NCI-H2107 (cell line): Measurements from ENCODE around the gene GPATCH3.
"Not testable (repeated sequence)": the region's sequence is repeated elsewhere in the genome, so short reads cannot be mapped to it uniquely, and the experiment has no call there.

Experiments used
- DNase-seq: peaks from one replicate; lab custom pipeline; 2025; lab: John Stamatoyannopoulos, UW

Gene GPATCH3

DNA sequence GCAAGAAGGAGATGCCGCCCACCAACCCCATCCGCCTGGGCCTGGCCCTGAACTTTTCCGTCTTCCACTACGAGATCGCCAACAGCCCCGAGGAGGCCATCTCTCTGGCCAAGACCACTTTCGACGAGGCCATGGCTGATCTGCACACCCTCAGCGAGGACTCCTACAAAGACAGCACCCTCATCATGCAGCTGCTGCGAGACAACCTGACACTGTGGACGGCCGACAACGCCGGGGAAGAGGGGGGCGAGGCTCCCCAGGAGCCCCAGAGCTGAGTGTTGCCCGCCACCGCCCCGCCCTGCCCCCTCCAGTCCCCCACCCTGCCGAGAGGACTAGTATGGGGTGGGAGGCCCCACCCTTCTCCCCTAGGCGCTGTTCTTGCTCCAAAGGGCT, 36.6 kb downstream of the GPATCH3 start:
- DNase-seq: no peak

DNA sequence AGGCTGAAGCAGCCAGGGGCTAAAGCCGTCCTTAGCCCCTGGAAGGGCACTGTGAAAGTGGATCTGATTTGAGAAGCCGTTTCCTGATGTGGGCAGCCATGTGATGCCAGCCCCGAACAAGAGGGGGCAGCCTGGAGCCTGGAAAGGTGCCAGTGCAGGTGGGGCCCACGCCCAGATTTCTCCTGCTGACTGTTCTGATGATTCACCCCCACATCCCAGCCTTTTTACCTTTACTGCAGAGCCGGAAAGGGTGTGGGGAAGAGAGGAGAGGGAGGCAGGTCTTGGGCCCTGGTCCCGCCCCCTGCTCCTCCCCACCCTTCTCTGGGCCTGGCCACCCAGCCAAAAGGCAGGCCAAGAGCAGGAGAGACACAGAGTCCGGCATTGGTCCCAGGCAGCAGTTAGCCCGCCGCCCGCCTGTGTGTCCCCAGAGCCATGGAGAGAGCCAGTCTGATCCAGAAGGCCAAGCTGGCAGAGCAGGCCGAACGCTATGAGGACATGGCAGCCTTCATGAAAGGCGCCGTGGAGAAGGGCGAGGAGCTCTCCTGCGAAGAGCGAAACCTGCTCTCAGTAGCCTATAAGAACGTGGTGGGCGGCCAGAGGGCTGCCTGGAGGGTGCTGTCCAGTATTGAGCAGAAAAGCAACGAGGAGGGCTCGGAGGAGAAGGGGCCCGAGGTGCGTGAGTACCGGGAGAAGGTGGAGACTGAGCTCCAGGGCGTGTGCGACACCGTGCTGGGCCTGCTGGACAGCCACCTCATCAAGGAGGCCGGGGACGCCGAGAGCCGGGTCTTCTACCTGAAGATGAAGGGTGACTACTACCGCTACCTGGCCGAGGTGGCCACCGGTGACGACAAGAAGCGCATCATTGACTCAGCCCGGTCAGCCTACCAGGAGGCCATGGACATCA, 37.2 kb downstream of the GPATCH3 start, which contains the start of gene SFN:
Gene SFN, plus strand, starts transcription at position 369 of the 904 bp plus-strand sequence. Its CDS starts 64 bp downstream, at position 433.
- DNase-seq: peak; percentile 62

DNA sequence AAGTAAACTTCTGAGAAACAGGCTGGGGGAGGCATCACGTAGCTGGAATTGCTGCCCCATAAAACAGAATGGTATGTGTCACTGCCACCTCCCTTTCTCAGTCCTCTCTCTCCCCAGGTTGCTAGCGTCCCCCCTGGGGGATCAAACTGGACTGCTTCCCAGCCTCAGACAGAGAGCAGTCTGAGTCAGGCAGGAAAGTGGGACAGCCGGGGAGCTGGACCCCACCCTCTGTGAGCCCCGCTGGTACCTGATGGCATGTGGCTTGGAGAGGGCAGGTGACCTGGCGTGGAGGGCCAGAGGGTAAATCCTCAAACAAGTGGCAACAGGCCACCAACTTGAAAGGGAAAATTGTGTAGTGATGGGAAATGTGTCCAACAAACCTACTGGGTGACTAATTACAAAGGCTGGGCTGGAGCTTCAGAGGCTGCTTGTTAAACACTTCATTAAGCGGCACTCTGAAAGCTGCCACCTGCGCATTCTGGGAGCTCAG, 38.3 kb downstream of the GPATCH3 start:
- DNase-seq: no peak

DNA sequence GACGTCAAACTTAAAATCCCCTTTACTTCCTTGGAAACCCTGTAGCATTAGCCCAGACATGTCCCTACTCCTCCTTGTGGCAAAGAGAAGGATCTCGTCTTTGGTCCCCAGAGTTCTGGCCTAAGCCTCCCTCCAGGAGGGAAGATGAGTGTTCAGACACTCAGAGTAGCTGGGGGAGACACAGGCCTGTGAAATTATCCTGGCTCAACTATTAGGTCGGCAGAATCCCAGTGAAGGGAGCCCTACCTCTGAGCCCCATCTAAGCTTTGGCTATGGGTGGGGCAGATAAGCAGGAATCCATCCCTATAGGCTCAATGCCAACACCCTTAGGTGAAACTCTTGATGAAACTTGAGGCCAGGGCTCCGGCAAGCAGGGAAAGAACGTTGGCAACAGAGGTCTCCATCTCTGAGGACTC, 39.0 kb downstream of the GPATCH3 start:
- DNase-seq: no peak

DNA sequence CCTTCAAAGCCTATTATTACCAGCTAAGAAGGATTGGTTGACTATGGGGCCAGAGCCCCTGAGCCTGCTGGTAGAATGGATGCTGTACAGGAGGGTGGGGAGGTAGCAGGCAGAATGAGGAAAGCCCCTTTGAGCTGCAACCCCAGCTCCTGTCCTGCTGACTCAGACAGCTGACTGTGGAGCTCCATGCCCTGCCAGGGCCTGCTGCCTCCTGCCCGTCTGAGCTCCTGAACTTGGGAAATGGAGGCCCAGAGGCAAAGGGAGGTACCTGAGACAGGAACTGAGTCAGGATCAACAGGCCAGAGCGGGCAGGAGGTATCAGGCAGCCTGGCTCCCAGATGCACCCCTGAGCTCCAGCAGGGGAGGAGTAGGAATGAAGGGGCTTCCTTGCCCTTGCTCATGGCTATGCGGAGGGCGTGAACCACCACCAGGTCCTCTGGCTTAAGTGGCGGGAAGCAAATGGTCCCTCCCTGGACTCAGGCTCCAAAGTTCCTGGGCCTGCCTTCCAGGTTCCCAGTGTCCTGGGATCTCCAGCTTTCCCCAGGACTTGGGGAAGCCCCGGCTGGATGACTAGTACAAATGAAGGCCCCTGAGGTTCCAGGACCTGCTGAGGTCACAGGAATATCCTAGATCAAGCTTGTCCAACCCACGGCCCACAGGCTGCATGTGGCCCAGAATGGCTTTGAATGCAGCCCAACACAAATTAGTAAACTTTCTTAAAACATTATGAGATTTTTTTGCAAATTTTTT, 41.2 kb downstream of the GPATCH3 start:
- DNase-seq: no peak

DNA sequence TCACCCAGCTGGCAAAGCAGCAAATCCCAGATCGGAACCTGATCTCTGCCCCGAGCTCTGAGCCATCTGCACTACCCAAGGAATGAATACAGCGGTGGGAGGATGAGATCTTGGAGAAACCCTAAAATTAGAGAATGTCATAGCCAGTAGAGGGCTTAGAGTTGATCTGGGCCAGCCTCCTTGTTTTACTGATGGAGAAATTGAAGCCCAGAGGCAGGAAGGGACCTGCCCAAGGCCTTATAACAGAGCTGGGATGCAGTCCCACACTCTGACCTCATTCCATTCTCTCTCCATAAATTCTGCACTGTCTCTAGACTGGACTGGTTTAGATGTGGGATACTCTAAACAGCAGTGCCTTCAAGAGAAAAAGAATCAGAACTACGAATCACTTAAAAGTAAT, 42.1 kb downstream of the GPATCH3 start:
- no peak for DNase-seq

DNA sequence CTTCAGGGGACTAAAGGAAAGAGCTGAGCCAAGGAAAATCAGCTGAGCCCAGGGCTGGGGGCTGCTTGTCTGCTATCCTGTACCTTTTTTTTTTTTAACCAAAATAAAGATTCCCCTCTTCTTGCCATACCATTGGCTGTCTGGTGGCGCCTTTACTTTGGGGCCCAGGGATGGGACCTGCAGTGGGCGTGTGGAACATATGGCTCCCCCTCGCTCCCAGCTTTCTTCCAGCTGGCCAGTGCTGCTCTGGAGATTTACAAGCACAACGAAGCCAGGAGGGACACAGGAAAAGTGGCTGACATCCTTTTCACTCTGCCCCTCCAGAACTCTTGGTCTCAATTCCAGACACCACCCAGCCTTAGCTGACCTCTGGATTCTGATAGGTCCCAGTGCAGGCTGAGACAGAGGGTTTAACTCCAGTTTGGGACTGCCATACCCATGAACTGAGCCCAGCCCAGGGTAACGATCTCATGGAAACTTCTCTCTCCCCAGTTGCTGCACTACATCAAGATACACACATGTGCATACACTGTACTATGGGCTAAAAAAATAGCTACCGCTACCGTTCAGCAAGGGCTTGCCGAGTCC, 42.7 kb downstream of the GPATCH3 start:
- no peak for DNase-seq

DNA sequence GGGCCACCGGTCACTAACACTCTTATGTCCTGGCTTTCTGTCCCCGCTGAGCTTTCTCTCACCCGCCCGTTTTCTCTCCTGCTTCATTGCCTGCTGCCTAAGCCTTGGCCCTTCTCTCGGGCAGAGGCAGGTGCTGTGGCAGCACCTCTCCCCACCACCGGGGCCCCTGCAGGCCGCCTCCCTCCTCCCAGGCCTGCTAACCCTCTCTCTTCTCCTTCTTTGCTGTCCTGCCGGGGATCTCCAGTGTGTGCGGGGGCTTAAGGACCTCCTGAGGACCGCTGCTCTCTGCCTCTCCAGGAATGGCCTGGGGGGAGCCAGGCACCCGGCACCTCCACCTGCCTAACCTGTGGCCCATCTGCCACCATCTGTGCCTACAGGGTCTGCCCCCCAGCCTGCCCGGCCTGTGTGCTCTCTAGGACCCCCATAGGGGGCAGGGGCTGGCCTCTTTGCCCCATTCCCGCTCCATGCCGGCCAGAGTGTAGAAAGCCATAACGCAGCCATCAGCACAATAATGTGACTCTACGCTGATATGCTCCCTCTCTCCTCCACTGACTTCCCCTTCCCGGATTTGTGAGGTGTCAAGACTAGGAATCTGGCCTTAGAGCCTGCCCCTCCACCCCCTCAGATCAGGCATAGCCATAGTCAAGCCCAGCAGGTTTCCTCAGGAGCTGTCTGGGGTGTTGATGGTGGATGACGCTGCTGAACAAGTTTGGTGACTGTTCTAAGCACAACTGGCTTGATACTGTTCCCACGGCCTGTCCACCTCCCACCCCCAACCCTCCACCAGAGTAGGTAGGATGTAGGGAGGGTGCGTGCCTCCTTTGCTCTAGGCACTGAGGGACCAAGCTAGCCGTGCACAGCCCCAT, 43.4 kb downstream of the GPATCH3 start:
- DNase-seq: no peak

DNA sequence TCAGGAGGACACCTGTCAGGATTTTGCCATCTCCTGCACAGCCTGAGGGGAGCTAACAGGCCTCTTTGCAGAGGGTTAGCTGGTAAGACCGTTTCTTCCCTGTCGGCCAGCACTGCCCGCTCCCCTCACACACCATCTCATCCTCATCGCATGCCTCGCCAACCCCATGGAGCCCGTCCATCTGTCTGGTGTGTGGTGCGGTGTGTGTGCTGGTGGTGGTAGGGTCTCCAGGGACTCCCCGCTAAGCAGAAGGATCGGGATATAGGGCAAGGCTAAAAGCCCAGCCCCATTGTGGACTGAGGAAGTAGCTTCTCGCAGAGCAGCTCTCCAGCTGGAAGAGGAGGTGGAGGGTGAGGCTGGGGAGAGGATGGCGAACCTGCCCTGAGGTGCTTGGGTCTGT, 44.1 kb downstream of the GPATCH3 start:
- no peak for DNase-seq

DNA sequence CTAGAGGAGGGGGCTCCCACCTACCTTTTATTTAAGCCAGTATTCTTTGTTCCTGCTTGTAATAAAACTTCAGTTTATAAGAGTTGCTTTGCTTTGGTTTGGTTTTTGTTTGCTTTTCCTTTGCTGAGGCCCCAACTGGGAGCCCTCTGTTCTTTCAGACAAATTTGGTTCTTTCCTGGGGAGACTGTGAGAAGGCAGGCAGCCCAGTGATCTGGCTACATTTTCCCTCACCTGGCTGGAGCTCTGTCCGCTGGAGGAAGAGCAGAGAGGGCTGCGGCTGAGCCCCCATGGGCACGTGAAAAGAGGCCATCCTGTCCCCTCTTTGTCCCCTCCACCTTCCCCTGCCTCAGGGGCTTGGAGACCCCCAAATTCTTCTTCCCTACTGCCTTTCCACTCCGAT, 44.6 kb downstream of the GPATCH3 start:
- DNase-seq: no peak

DNA sequence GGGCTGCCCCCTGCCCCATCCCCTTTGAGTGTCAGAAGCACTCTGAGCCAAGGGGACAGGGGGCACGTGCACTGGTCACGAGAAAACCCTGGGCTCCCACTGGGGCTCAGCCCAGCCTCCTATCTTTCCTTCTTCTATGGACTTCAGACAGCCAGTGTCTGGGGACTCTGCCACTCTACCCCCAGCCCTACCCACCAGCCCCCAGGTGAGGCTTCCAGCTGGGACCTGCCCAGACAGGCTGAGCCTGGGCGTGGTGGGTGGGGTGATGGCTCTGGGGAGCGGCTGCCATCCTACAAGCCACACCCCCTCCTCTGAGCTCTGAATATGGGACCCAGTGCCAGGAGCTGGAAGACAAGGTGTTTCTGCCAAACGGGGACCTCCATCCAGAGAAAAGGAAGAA, 45.4 kb downstream of the GPATCH3 start:
- DNase-seq: no peak

DNA sequence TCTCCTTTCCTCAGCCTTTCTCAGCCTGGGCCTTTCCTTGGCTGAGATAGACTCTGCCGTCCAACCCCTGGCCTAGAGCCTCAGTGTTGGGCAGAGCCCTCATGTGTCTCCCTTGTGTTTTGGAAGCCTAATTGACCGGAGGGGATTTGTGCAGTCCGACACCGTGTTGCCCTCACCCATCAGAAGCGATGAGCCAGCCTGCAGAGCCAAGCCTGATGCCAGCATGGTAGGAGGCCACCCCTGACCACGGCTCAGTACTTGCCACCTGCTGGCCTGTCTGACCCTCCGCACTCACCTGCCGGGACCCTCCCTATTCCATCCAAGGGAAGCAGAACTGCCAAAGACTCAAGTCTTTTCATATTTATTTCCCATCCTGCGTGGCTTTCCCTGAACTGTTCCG, 46.7 kb downstream of the GPATCH3 start:
- DNase-seq: no peak

DNA sequence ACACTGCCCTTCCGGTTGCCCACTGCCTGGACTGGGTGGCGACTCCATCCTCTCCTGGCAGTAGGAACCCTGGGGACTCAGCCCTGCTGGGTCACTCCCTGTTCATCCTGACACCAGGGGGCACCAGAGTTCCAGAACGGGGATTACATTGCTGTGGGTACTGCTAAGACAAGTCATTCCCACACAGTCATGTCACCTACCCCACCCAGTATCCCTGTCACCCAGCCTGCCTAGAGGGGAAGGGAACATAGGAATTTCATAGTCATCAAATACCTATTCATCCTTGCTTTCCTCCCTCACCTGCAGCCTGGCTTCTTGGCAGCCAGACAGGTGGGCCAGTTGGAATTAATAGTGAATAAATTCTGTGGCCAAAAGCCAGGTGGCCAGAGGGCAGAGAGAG, 47.1 kb downstream of the GPATCH3 start:
- DNase-seq: peak; percentile 55

DNA sequence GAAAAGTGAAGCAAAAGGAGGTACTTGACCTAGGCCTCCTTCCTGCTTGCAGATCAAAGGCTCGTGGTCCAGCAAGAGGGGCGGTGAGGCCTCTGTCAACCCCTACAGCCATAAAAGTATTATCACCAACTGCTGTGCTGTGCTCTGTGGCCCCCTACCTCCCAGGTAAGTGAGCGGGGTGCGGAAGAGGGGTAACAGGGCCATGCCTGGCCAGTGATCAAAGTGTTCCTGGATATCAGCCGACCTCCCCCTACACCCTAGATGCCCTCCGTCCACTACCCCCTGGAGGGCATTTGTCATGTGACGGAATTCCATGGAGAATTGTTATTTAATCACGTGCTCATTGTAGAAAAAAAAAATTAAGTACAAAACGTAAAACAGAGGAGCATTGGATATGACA, 47.6 kb downstream of the GPATCH3 start:
- DNase-seq: no peak

DNA sequence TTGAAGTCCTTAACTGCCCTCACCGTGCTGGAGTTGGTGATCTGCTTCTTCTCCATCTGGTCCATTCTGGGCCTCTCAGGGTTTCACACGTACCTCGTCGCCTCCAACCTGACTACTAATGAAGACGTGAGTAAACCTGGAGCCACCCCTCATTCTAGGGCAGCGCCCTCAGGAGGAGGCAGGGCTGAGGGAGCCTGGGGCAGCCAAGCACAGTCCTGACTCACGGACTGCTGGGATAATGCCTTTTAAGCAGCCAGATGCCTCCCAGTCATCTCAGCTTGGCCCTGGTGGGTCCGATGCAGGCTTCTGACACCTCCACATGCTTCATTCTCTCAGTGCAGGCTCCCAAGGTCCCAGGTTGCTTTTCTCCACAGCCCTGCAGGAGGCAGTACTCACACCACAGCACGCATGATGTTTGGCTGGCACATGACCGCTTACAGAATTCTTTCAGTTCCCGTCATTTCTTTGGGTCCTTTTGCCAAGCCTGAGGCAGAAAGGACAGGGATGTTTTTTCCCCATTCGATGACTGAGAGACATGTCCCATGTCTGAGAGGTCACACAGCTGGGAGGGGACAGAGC, 49.1 kb downstream of the GPATCH3 start:
- no peak for DNase-seq

DNA sequence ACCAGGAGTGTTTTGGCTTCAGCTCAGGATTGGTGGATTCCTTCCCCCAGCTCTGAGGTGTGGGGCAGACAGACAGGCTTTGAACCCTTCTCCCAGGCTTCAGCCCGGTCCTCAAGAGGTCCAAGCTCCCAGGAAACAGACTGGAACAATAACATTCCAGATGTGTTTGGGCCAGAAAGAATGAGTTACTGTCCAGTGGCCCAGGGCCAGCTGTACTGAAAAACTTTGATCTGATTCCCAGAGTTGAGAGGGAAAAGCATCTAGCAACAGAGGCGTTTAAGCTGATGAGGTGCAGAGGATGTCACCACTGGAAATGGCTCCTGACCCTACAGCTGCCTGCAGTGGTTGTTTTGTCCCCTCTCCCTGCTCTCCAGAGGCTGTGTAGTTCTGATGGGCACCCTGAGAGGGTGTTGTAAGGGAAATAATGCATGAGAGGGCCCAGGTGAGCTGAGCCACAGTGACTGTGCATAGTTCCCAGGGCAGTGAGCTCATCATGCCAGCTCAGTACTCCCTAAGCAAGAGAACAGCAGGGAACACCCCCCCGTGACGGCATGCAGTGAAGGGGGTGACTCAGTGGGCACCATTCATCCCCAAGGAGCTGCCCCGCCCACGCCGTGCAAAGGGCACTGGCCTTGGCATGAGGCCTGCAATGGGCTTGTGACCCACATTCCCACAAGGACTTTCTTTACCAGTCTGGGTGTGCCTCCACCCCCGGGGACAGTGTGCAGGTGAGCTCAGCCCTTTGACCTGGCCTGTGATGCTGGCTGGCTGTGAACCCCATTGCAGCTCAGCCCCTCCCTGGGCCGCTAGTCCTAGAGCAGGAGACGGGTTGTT, 51.1 kb downstream of the GPATCH3 start:
- no peak for DNase-seq

DNA sequence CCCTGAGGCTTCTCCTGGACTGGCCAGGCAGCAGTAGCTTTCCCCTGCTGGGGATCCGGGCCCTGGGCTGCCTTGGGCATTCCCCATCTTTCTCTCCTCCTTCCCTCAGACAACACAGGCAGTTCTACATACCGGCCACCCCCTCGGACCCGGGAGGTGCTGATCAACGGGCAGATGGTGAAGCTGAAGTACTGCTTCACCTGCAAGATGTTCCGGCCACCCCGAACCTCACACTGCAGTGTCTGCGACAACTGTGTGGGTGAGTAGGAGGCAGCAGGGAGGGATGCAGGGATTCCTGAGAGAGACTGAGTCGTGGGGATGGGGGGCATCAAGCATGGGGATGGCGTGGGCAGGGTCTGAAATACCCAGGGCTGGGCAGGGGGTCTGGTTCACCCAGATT, 51.8 kb downstream of the GPATCH3 start:
- DNase-seq: no peak

DNA sequence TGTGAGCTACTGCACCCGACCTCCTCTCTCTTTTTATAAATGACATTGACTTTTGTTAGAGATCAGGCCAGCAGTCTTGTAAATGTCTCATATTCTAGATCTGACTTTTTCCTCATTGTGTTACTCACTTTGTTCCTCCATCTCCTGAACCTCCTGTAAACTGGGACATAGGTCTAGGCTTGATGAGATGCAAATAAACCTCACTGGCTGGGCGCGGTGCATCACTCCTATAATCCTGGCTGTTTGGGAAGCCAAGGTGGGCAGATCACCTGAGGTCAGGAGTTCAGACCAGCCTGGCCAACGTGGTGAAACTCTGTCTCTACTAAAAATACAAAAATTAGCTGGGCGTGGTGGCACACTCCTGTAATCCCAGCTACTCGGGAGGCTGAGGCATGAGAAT, 52.4 kb downstream of the GPATCH3 start:
- not testable (repeated sequence) for DNase-seq

DNA sequence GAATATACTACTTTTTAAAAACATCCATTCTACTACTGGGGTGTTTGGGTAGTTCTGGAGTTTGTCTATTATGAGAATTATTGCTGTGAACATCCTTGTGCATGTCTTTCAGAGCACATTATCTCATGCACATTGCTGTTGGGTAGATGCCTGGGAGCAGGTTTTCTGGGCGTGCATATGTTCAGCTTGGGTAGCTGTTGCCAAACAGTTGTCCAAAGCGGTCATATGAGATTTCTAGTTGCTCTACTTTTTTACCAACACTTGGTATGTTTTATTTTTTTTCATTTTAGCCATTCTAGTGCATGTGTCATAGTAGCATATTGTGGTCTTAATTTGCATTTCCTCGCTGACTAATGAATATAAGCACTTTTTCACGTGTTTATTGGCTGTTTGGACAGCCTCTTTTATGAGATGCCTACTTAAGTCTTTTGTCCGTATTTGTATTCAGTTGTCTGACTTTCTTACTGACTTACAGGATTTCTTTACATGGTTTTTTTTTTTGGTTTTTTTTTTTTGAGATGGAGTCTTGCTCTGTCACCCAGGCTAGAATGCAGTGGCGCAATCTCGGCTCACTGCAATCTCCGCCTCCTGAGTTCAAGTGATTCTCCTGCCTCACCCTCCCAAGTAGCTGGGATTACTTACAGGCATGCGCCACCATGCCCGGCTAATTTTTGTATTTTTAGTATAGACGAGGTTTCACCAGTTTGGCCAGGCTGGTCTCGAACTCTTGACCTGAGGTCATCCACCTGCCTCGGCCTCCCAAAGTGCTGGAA, 55.7 kb downstream of the GPATCH3 start:
- no peak for DNase-seq
